Measurements from ENCODE around the gene HEXD. TPM values are rescaled to one million over a fixed set of nuclear protein-coding genes. Genes with fewer than 3 reads are reported as not detected.

Gene HEXD
- total and polyA plus RNA-seq, 10 of the 15 experiments (the other 5 are each of a cell fraction or from before 2014, with no cell fraction given), result 1.6 to 24.2 (median 7.0) TPM

GRCh38 chr17:82374626-82375331 is 43.4 kb upstream of the HEXD start:
- peaks cover 12% of the 10 kb centered on the region for H3K4me1 ChIP-seq (ENCODE audit: control insufficient read depth, insufficient read depth, low read length)
- ChIA-PET SMC1A (ENCODE audit: uncharacterized antibody, unreplicated experiment) (no interaction called here), POLR2A (no interaction called here), RAD21 (ENCODE audit: unreplicated experiment) (no interaction called here), CTCF (no interaction called here)
- H3K4me2 ChIP-seq (ENCODE audit: control insufficient read depth, insufficient read depth), result no peak overlapping the region
- no peak overlapping the region for H3K27ac ChIP-seq (ENCODE audit: control insufficient read depth, insufficient read depth)
- peaks cover 0 to 4% of the 10 kb centered on the region in 2 experiments; a peak in 2 of 4 replicates for H3K27me3 ChIP-seq (replicated peaks in 1 of 2; ENCODE audit: control insufficient read depth in 2 of 2, insufficient read depth in 2 of 2, low read length in 1 of 2)
- ATAC-seq (no peak), DNase-seq (ENCODE audit: low read depth, low spot score) (no peak), FAIRE-seq (no peak)
- in situ Hi-C loops (cut with MboI), result no loop called here
- H2AFZ ChIP-seq (ENCODE audit: control insufficient read depth, low read depth, low read length), result no peak overlapping the region
- intact Hi-C loops (cut with micrococcal nuclease; ENCODE audit: unreplicated experiment), result no loop called here
- BruUV-seq (replicated peaks), result no TSS peak
- no peak overlapping the region for H3K4me3 ChIP-seq
- 52% methylated on average over 77 of the region's 79 CpGs for WGBS (ENCODE audit: insufficient coverage, insufficient replicate concordance, low lambda C conversion rate, missing lambda C conversion rate)
- H3K9me3 ChIP-seq (replicated peaks; ENCODE audit: control insufficient read depth, insufficient read depth, low read length), result no peaks in the 10 kb centered on the region
- H3K9ac ChIP-seq (ENCODE audit: control insufficient read depth, insufficient read depth, low read length), result no peak overlapping the region
- no peaks in the 10 kb centered on the region for H4K20me1 ChIP-seq (ENCODE audit: control insufficient read depth, insufficient read depth)
- H3K36me3 ChIP-seq (ENCODE audit: control insufficient read depth in 2 of 2, insufficient read depth in 2 of 2, low read length in 1 of 2), result no peaks in the 10 kb centered on the region
- H3K79me2 ChIP-seq (ENCODE audit: control insufficient read depth, insufficient read depth, low read length), result no peaks in the 10 kb centered on the region
- TF ChIP-seq BMI1 (IDR thresholded peaks at IDR 0.05; ENCODE audit: borderline replicate concordance) (no peak), GATAD2B (conservative IDR thresholded peaks at IDR 0.05; ENCODE audit: low read depth) (no peak), USF2 (IDR thresholded peaks at IDR 0.05; ENCODE audit: borderline replicate concordance, low read depth, low read length) (no peak), ZNF384 (IDR thresholded peaks at IDR 0.05; ENCODE audit: borderline replicate concordance, low read depth, low read length) (no peak), RBBP5 (conservative IDR thresholded peaks at IDR 0.05) (no peak), PBX3 (IDR thresholded peaks at IDR 0.05; ENCODE audit: insufficient replicate concordance, low read depth, low read length) (no peak), ESRRA (IDR thresholded peaks at IDR 0.05; ENCODE audit: low read length) (no peak), CBX5 (IDR thresholded peaks at IDR 0.05; ENCODE audit: low read depth) (no peak), E4F1 (IDR thresholded peaks at IDR 0.05; ENCODE audit: borderline replicate concordance, partially characterized antibody) (no peak), ATF3 (IDR thresholded peaks at IDR 0.05; ENCODE audit: borderline replicate concordance, extremely low read depth, low read depth, low read length) (no peak), NKRF (conservative IDR thresholded peaks at IDR 0.05) (no peak), PML (IDR thresholded peaks at IDR 0.05; ENCODE audit: low read length) (no peak), ELK1 (IDR thresholded peaks at IDR 0.05; ENCODE audit: low read depth, low read length) (no peak), YBX1 (IDR thresholded peaks at IDR 0.05) (no peak)

Measured in GM12878 (cell line).